Tibial artery (tissue), 4 donors: ENCODE results near the gene EMC1.

Experiments
- DNase-seq, 2 donors: peaks; one replicate each; pipeline ENCODE4 v3.0.0-alpha.2; 2019
- H3K27ac ChIP-seq, 2 donors: fragments of 200-600 bp; sonication (generic) in 1 of 2; 1 replicate in 1 of 2; 2 replicates in 1 of 2; pipeline ENCODE4 v1.5.1; 2018 to 2019; ENCODE audit warnings: mild to moderate bottlenecking in 1 of 2
- H3K27me3 ChIP-seq, 2 donors: fragments of 200-600 bp; sonication (generic) in 1 of 2; one replicate each; pipeline versions ENCODE4 v1.5.1 to v1.6.0; 2016 to 2019
- H3K36me3 ChIP-seq, 3 donors: fragments of 200-600 bp; sonication (generic) in 2 of 3; one replicate each; pipeline ENCODE4 v1.5.1; 2016 to 2019; ENCODE audit warnings: mild to moderate bottlenecking in 2 of 3
- H3K4me1 ChIP-seq, 4 donors: fragments of 200-600 bp; sonication (generic) in 2 of 4; 1 replicate in 3 of 4; 2 replicates in 1 of 4; pipeline ENCODE4 v1.5.1; 2016 to 2019
- H3K4me3 ChIP-seq, 2 donors: fragments of 200-600 bp; sonication (generic) in 1 of 2; 1 replicate in 1 of 2; 2 replicates in 1 of 2; pipeline ENCODE4 v1.5.1; 2018 to 2019; ENCODE audit warnings: mild to moderate bottlenecking in 2 of 2
- H3K9me3 ChIP-seq, 3 donors: fragments of 200-600 bp; sonication (generic) in 1 of 3; one replicate each; pipeline ENCODE4 v1.5.1; 2016 to 2019
- CTCF ChIP-seq, 2 experiments: fragments of 200-600 bp in 1 of 2; fragments of 450-650 bp in 1 of 2; IDR thresholded peaks; one replicate each; pipeline ENCODE4 v1.5.1; 2017 to 2019; ENCODE audit warnings: antibody characterized with exemption in 2 of 2, mild to moderate bottlenecking in 1 of 2, moderate library complexity in 1 of 2
- intact Hi-C: fragments of 100-400 bp; cut with DNase I; formaldehyde crosslinking; loops from one replicate; pipeline ENCODE4 v1.15.0; 2023; ENCODE audit warnings: low total_unique reads

EMC1 gene

GRCh38 chr1:19169642-19170041 lies 81.7 kb downstream of the EMC1 start:
- Histone ChIP-seq H3K36me3 (peaks cover 97 to 100% (median 99%) of the 10 kb centered on the region in 3 donors), H3K9me3 (no peaks in the 10 kb centered on the region), H3K27ac (no peak overlapping the region), H3K27me3 (no peaks in the 10 kb centered on the region), H3K4me1 (no peaks in the 10 kb centered on the region), H3K4me3 (no peak overlapping the region)
- TF ChIP-seq CTCF (IDR thresholded peaks at IDR 0.05): no peak
- DNase-seq: no peak
- intact Hi-C loops: no loop called here

- Histone ChIP-seq H3K27me3 (no peaks in the 10 kb centered on the region), H3K9me3 (no peaks in the 10 kb centered on the region), H3K4me3 (no peak overlapping the region), H3K36me3 (peaks cover 91 to 100% (median 97%) of the 10 kb centered on the region in 3 donors), H3K4me1 (peaks cover 0 to 15% (median 6%) of the 10 kb centered on the region in 4 donors), H3K27ac (no peak overlapping the region)
- TF ChIP-seq CTCF (IDR thresholded peaks at IDR 0.05): no peak
- intact Hi-C loops: no loop called here
- no peak for DNase-seq
Observed at GRCh38 chr1:19167140-19167539, 84.2 kb downstream of the EMC1 start.

- Histone ChIP-seq H3K27me3 (no peaks in the 10 kb centered on the region), H3K9me3 (no peaks in the 10 kb centered on the region), H3K4me3 (no peak overlapping the region), H3K36me3 (peaks cover 91 to 100% (median 97%) of the 10 kb centered on the region in 3 donors), H3K27ac (no peak overlapping the region), H3K4me1 (peaks cover 0 to 15% (median 6%) of the 10 kb centered on the region in 4 donors)
- DNase-seq: no peak
- TF ChIP-seq CTCF (IDR thresholded peaks at IDR 0.05): no peak
- intact Hi-C loops: no loop called here
Observed at GRCh38 chr1:19166066-19166465, 85.3 kb downstream of the EMC1 start.
